ENCODE results near the gene YPEL2. TPM values are rescaled to one million over a fixed set of nuclear protein-coding genes. Genes with fewer than 3 reads are reported as not detected.

YPEL2 gene
- total and polyA plus RNA-seq, 4 donors, result 7.8 to 47.0 (median 11.4) TPM

GRCh38 chr17:59424331-59424730, 92.9 kb downstream of the YPEL2 start:
- ATAC-seq (ENCODE audit: insufficient read depth, low FRiP score) (no peak), DNase-seq (no peak)
- Histone ChIP-seq H3K4me3 (no peak overlapping the region), H3K27ac (ENCODE audit: low read depth in 1 of 2, low read length in 1 of 2) (peak overlapping the region; percentile 13 to 91), H3K36me3 (ENCODE audit: control insufficient read depth in 4 of 4, insufficient read depth in 4 of 4, low read length in 4 of 4) (no peaks in the 10 kb centered on the region), H3K9ac (ENCODE audit: insufficient read depth in 1 of 2, low read length in 2 of 2) (no peak overlapping the region), H3K4me1 (ENCODE audit: control insufficient read depth in 5 of 5, insufficient read depth in 5 of 5, low read length in 5 of 5) (peaks cover 6 to 23% (median 16%) of the 10 kb centered on the region in 5 donors), H3K9me3 (ENCODE audit: control insufficient read depth in 4 of 4, insufficient read depth in 3 of 4, low read length in 3 of 4) (no peaks in the 10 kb centered on the region), H3K27me3 (ENCODE audit: control insufficient read depth in 3 of 3, insufficient read depth in 3 of 3, low read length in 2 of 3) (no peaks in the 10 kb centered on the region)
- no peak for TF ChIP-seq CTCF (IDR thresholded peaks at IDR 0.05; ENCODE audit: control extremely low read depth, extremely low read depth)
- 95 to 96% methylated on average over 4 of the region's 4 CpGs for WGBS, 2 donors

DNA sequence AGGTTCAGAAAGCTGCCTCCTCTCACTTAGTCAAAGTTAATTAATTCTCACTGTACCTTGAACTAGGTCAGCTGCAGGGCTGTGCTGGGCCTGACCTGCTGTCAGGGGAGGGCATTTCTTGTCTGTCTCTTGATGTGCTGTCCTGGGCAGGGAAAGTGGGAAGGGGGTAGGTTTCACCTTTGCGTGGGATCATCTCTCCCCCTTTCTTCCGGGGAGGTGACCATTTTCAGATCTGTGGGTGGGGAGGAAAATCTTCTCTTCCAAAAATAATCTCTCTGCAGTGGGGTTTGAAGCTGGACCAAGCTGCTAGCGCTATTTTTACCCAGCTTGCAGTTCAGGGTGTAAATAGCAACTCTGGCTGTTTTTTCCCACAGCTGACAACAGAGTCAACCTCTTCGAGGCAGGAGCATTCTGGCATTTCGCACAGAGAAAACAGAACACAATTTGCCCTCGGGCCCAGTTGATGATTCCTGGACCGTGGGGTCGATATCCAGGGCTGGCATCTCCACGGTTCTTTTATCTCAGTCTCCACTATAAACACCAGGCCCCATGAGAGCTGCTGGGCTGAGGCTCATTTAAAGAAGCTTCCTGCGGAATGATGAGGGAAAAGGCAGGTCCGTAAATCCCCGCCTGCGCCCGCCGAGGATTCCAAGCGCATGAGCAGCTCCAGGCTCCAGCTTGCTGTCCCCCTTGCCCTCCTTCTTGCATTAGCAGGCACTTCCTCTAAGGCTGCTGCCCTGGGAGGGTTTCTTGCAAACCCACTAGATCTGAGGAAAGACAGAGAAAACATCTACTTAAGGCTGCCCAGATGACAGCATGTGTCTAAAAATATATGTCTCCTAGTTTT, 93.9 kb downstream of the YPEL2 start:
- ATAC-seq (ENCODE audit: insufficient read depth, low FRiP score), result no peak
- 60 to 69% methylated on average over 16 of the region's 16 CpGs for WGBS, 2 donors
- Histone ChIP-seq H3K27ac (ENCODE audit: low read depth in 1 of 2, low read length in 1 of 2) (peak overlapping the region; percentile 69 to 91), H3K36me3 (ENCODE audit: control insufficient read depth in 4 of 4, insufficient read depth in 4 of 4, low read length in 4 of 4) (no peaks in the 10 kb centered on the region), H3K9ac (ENCODE audit: insufficient read depth in 1 of 2, low read length in 2 of 2) (peak overlapping the region in 1 of 2 donors; percentile 19), H3K4me3 (no peak overlapping the region), H3K4me1 (ENCODE audit: control insufficient read depth in 5 of 5, insufficient read depth in 5 of 5, low read length in 5 of 5) (peaks cover 6 to 23% (median 16%) of the 10 kb centered on the region in 5 donors), H3K27me3 (ENCODE audit: control insufficient read depth in 3 of 3, insufficient read depth in 3 of 3, low read length in 2 of 3) (no peaks in the 10 kb centered on the region), H3K9me3 (ENCODE audit: control insufficient read depth in 4 of 4, insufficient read depth in 3 of 4, low read length in 3 of 4) (no peaks in the 10 kb centered on the region)
- no peak for TF ChIP-seq CTCF (IDR thresholded peaks at IDR 0.05; ENCODE audit: control extremely low read depth, extremely low read depth)
- peak; percentile 50 to 65 (median 52) for DNase-seq

- WGBS, 2 donors, result 90 to 92% methylated on average over 9 of the region's 9 CpGs
- ATAC-seq (ENCODE audit: insufficient read depth, low FRiP score), result no peak
- H3K4me1 ChIP-seq (ENCODE audit: control insufficient read depth in 5 of 5, insufficient read depth in 5 of 5, low read length in 5 of 5), result peaks cover 6 to 21% (median 16%) of the 10 kb centered on the region in 5 donors
- H3K4me3 ChIP-seq, result no peak overlapping the region
- H3K27ac ChIP-seq (ENCODE audit: low read depth in 1 of 2, low read length in 1 of 2), result peak overlapping the region; percentile 69 to 91
- no peaks in the 10 kb centered on the region for H3K9me3 ChIP-seq (ENCODE audit: control insufficient read depth in 4 of 4, insufficient read depth in 3 of 4, low read length in 3 of 4)
- no peak for TF ChIP-seq CTCF (IDR thresholded peaks at IDR 0.05; ENCODE audit: control extremely low read depth, extremely low read depth)
- no peak overlapping the region for H3K9ac ChIP-seq (ENCODE audit: insufficient read depth in 1 of 2, low read length in 2 of 2)
- H3K36me3 ChIP-seq (ENCODE audit: control insufficient read depth in 4 of 4, insufficient read depth in 4 of 4, low read length in 4 of 4), result no peaks in the 10 kb centered on the region
- DNase-seq, result no peak
- H3K27me3 ChIP-seq (ENCODE audit: control insufficient read depth in 3 of 3, insufficient read depth in 3 of 3, low read length in 2 of 3), result no peaks in the 10 kb centered on the region
Observed at GRCh38 chr17:59426031-59426430, 94.6 kb downstream of the YPEL2 start.

Measured in lung (tissue), 12 donors.